Fibroblast of lung (primary cell): ENCODE measurements around the gene STXBP6.

Experiments
- EZH2 ChIP-seq: IDR thresholded peaks from 2 replicates; pipeline ENCODE4 v1.5.1; 2012; ENCODE audit warnings: low read length, control low read depth, mild to moderate bottlenecking; ENCODE audit errors: missing control alignments
- TF ChIP-seq, protein P1 (sequence below), 2 donors: IDR thresholded peaks in 1 of 2; conservative IDR thresholded peaks in 1 of 2; 1 replicate in 1 of 2; 2 replicates in 1 of 2; pipeline ENCODE4 v1.5.1; 2011 to 2012; ENCODE audit warnings: low read length in 2 of 2, control low read depth in 1 of 2, inconsistent platforms in 1 of 2, low read depth in 1 of 2, mild to moderate bottlenecking in 1 of 2

DNA sequence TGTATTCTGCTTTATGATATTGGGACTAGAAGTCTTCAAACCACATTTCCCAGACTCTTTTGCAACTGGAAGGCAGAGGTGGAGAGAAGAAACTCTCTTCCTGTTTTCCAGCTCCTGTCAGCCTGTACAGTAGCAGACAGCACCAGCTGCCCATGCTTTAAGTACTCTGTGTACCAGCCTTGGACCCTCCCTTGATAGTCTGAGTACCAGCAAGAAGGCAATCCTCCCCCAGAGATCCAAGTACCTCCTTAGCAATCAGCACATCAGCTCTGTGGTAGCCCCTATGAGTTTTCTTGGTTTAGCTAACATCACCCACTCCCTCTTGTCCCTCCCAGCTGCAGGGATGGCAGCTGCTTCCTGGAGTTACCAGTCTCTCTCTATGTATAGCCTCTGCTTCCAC is 56.3 kb downstream of the STXBP6 start:
- TF ChIP-seq, protein P1, sequence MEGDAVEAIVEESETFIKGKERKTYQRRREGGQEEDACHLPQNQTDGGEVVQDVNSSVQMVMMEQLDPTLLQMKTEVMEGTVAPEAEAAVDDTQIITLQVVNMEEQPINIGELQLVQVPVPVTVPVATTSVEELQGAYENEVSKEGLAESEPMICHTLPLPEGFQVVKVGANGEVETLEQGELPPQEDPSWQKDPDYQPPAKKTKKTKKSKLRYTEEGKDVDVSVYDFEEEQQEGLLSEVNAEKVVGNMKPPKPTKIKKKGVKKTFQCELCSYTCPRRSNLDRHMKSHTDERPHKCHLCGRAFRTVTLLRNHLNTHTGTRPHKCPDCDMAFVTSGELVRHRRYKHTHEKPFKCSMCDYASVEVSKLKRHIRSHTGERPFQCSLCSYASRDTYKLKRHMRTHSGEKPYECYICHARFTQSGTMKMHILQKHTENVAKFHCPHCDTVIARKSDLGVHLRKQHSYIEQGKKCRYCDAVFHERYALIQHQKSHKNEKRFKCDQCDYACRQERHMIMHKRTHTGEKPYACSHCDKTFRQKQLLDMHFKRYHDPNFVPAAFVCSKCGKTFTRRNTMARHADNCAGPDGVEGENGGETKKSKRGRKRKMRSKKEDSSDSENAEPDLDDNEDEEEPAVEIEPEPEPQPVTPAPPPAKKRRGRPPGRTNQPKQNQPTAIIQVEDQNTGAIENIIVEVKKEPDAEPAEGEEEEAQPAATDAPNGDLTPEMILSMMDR (conservative IDR thresholded peaks at IDR 0.05 in 1 of 2, IDR thresholded peaks at IDR 0.05 in 1 of 2; ENCODE audit: low read depth in 1 of 2, low read length in 2 of 2) = no peak
- no peak for TF ChIP-seq EZH2
